K562 (cell line): ENCODE data around the gene PHF20.

Experiments
- ATF7 ChIP-seq: fragments of 450-650 bp; IDR thresholded peaks from 2 replicates; pipeline ENCODE4 v1.7.1; 2014; ENCODE audit warnings: mild to moderate bottlenecking, moderate library complexity
- CTCF ChIP-seq, 3 experiments: IDR thresholded peaks in 2 of 3; conservative IDR thresholded peaks in 1 of 3; 2 replicates each; pipeline ENCODE4 v1.5.1; 2011 to 2012; ENCODE audit warnings: low read length in 3 of 3, mild to moderate bottlenecking in 3 of 3, control low read depth in 2 of 3, improper control_type of control experiment in 1 of 3, inconsistent platforms in 1 of 3, low read depth in 1 of 3, mixed read lengths in 1 of 3, moderate library complexity in 1 of 3; ENCODE audit not compliant: insufficient read depth in 2 of 3
- EZH2 ChIP-seq: IDR thresholded peaks from 2 replicates; pipeline ENCODE4 v1.6.1; 2012; ENCODE audit warnings: low read depth, mild to moderate bottlenecking, inconsistent platforms, low read length, borderline replicate concordance
- HCFC1 ChIP-seq: IDR thresholded peaks from 2 replicates; pipeline ENCODE4 v1.6.1; 2012; ENCODE audit warnings: low read depth, low read length, improper control_type of control experiment
- MAFK ChIP-seq: IDR thresholded peaks from 2 replicates; pipeline ENCODE4 v1.6.1; 2011; ENCODE audit warnings: low read length, improper control_type of control experiment
- NR3C1 ChIP-seq: sonication (generic); formaldehyde crosslinking; IDR thresholded peaks from 2 replicates; pipeline ENCODE4 v1.8.1; 2022; ENCODE audit warnings: missing genetic modification reagents
- PRPF4 ChIP-seq: fragments of 200-400 bp; formaldehyde crosslinking; IDR thresholded peaks from one replicate; pipeline ENCODE4 v1.6.1; 2017; ENCODE audit warnings: low read length, low read depth, mild to moderate bottlenecking; ENCODE audit not compliant: insufficient read depth, poor library complexity, severe bottlenecking
- SP1 ChIP-seq: sonication (generic); formaldehyde crosslinking; IDR thresholded peaks from 2 replicates; pipeline ENCODE4 v1.8.1; 2022; ENCODE audit warnings: mild to moderate bottlenecking, missing genetic modification reagents
- SRF ChIP-seq, 2 experiments: fragments of 250-450, 450-650 bp in 1 of 2; sonication (Bioruptor Pico) in 1 of 2; sonication (generic) in 1 of 2; formaldehyde crosslinking; IDR thresholded peaks; 2 replicates each; pipeline versions ENCODE4 v1.5.0 to v1.5.1; 2020 to 2022; ENCODE audit warnings: mild to moderate bottlenecking in 1 of 2, missing genetic modification reagents in 1 of 2
- ZNF224 ChIP-seq: sonication (generic); formaldehyde crosslinking; IDR thresholded peaks from 2 replicates; pipeline ENCODE4 v1.8.0; 2022; ENCODE audit warnings: mild to moderate bottlenecking, missing genetic modification reagents

- no peak for TF ChIP-seq ZNF224 (CRISPR knock-in tag)
- TF ChIP-seq HCFC1, result no peak
- no peak for TF ChIP-seq SRF (CRISPR knock-in tag; IDR thresholded peaks at IDR 0.05)
- no peak for TF ChIP-seq PRPF4
- no peak for TF ChIP-seq CTCF (IDR thresholded peaks at IDR 0.05 in 2 of 3, conservative IDR thresholded peaks at IDR 0.05 in 1 of 3; ENCODE audit: insufficient read depth in 2 of 3, low read depth in 1 of 3, low read length in 3 of 3)
- TF ChIP-seq EZH2, result no peak
- TF ChIP-seq NR3C1 (CRISPR knock-in tag), result no peak
- TF ChIP-seq MAFK, result no peak
- TF ChIP-seq SP1 (CRISPR knock-in tag), result no peak
- no peak for TF ChIP-seq ATF7
These were observed 40.4 kb upstream of the PHF20 start for GRCh38 chr20:35731469-35731788.
